Iris pigment epithelial cell (primary cell): ENCODE results near the gene BPGM.
A peak's percentile ranks its signal among the peaks of the same experiment; 100 is the strongest.
"Not testable (repeated sequence)": the region's sequence is repeated elsewhere in the genome, so short reads cannot be mapped to it uniquely, and the experiment has no call there.

Experiments used
- DNase-seq: peaks from one replicate; pipeline ENCODE4 v3.0.0-alpha.2; 2011; ENCODE audit warnings: low read depth

BPGM gene

GRCh38 chr7:134665045-134665444, 18.4 kb downstream of the BPGM start:
- not testable (repeated sequence) for DNase-seq

GRCh38 chr7:134667899-134668298, 21.2 kb downstream of the BPGM start:
- DNase-seq = no peak

GRCh38 chr7:134669388-134669787, 22.7 kb downstream of the BPGM start:
- no peak for DNase-seq

- DNase-seq = peak; percentile 96
Observed at GRCh38 chr7:134669845-134670373, 23.3 kb downstream of the BPGM start.

GRCh38 chr7:134671609-134672008, 25.0 kb downstream of the BPGM start:
- DNase-seq = no peak

- no peak for DNase-seq
Observed at GRCh38 chr7:134674424-134674823, 27.8 kb downstream of the BPGM start.

- DNase-seq = no peak
Observed at GRCh38 chr7:134676743-134677142, 30.1 kb downstream of the BPGM start.

- no peak for DNase-seq
Observed at GRCh38 chr7:134678115-134678514, 31.5 kb downstream of the BPGM start.

- no peak for DNase-seq
Observed at GRCh38 chr7:134679006-134679405, 32.4 kb downstream of the BPGM start.

GRCh38 chr7:134684165-134684564, 37.5 kb downstream of the BPGM start:
- no peak for DNase-seq

- DNase-seq = no peak
Observed at GRCh38 chr7:134685250-134685649, 38.6 kb downstream of the BPGM start.

- peak; percentile 34 for DNase-seq
Observed at GRCh38 chr7:134686786-134687185, 40.1 kb downstream of the BPGM start.

- not testable (repeated sequence) for DNase-seq
Observed at GRCh38 chr7:134689550-134689949, 42.9 kb downstream of the BPGM start.

- peak; percentile 78 for DNase-seq
Observed at GRCh38 chr7:134690016-134690415, 43.4 kb downstream of the BPGM start.

GRCh38 chr7:134690614-134691504, 44.2 kb downstream of the BPGM start:
- DNase-seq = no peak

GRCh38 chr7:134691546-134692343, 45.1 kb downstream of the BPGM start:
- DNase-seq = peak; percentile 54

- DNase-seq = peak; percentile 74
Observed at GRCh38 chr7:134692344-134692705, 45.7 kb downstream of the BPGM start.

- DNase-seq = peak; percentile 94
Observed at GRCh38 chr7:134693256-134693655, 46.6 kb downstream of the BPGM start.

- no peak for DNase-seq
Observed at GRCh38 chr7:134694299-134694698, 47.6 kb downstream of the BPGM start.

- no peak for DNase-seq
Observed at GRCh38 chr7:134694767-134695166, 48.1 kb downstream of the BPGM start.

GRCh38 chr7:134695321-134695860, 48.7 kb downstream of the BPGM start:
- DNase-seq = peak; percentile 45

- DNase-seq = no peak
Observed at GRCh38 chr7:134696261-134696660, 49.6 kb downstream of the BPGM start.
